Limb (tissue), 2 donors: ENCODE measurements around the gene FFAR4.
A peak's percentile ranks its signal among the peaks of the same experiment; 100 is the strongest.

ENCODE experiments used
- DNase-seq, 2 donors: peaks; one replicate each; pipeline ENCODE4 v3.0.0-alpha.2; 2016; ENCODE audit errors: extremely low spot score in 2 of 2

Gene FFAR4

GRCh38 chr10:93599778-93600177 is 33.3 kb downstream of the FFAR4 start:
- DNase-seq, result no peak

GRCh38 chr10:93600446-93601145 is 34.1 kb downstream of the FFAR4 start:
- no peak for DNase-seq

- peak in 1 of 2 donors; percentile 72 for DNase-seq
Measured at GRCh38 chr10:93601146-93601773, 34.8 kb downstream of the FFAR4 start, which contains the start of gene RBP4. Gene RBP4 (minus strand): TSS chr10:93601235. CDS start chr10:93601028, 207 bp downstream.

GRCh38 chr10:93601774-93602162 is 35.3 kb downstream of the FFAR4 start:
- no peak for DNase-seq

- no peak for DNase-seq
Measured at GRCh38 chr10:93603023-93603422, 36.6 kb downstream of the FFAR4 start.

- DNase-seq, result no peak
Measured at GRCh38 chr10:93604146-93604545, 37.7 kb downstream of the FFAR4 start.

GRCh38 chr10:93608421-93608820 is 42.0 kb downstream of the FFAR4 start:
- no peak for DNase-seq

GRCh38 chr10:93612311-93612710 is 45.8 kb downstream of the FFAR4 start, which contains the start of gene PDE6C:
Gene PDE6C (plus strand): TSS chr10:93612537. CDS start chr10:93612726, 189 bp downstream.
- no peak for DNase-seq

GRCh38 chr10:93613126-93613525 is 46.7 kb downstream of the FFAR4 start:
- DNase-seq, result no peak

GRCh38 chr10:93614101-93614825 is 47.8 kb downstream of the FFAR4 start:
- DNase-seq, result no peak

GRCh38 chr10:93615576-93616235 is 49.2 kb downstream of the FFAR4 start:
- no peak for DNase-seq

- DNase-seq, result no peak
Measured at GRCh38 chr10:93620925-93621324, 54.5 kb downstream of the FFAR4 start.

GRCh38 chr10:93622942-93623341 is 56.5 kb downstream of the FFAR4 start:
- DNase-seq, result no peak

- no peak for DNase-seq
Measured at GRCh38 chr10:93628858-93629257, 62.4 kb downstream of the FFAR4 start.

- no peak for DNase-seq
Measured at GRCh38 chr10:93629647-93630305, 63.3 kb downstream of the FFAR4 start.

- no peak for DNase-seq
Measured at GRCh38 chr10:93630625-93631557, 64.4 kb downstream of the FFAR4 start.
